ENCODE measurements around the gene ACTN4.

The ACTN4 gene

GRCh38 chr19:38721979-38722773, 74.7 kb downstream of the ACTN4 start:
- TF ChIP-seq CTCF (IDR thresholded peaks at IDR 0.05; ENCODE audit: borderline replicate concordance, control extremely low read depth, extremely low read depth, insufficient read depth, missing control alignments): no peak
- in situ Hi-C loops (cut with MboI; ENCODE audit: low sequenced_read_pairs, unreplicated experiment): no loop called here
- DNase-seq (ENCODE audit: low spot score): no peak

- no peak for DNase-seq (ENCODE audit: low spot score)
- TF ChIP-seq CTCF (IDR thresholded peaks at IDR 0.05; ENCODE audit: borderline replicate concordance, control extremely low read depth, extremely low read depth, insufficient read depth, missing control alignments): no peak
- in situ Hi-C loops (cut with MboI; ENCODE audit: low sequenced_read_pairs, unreplicated experiment): no loop called here
Observed at GRCh38 chr19:38722947-38723605, 75.6 kb downstream of the ACTN4 start.

GRCh38 chr19:38723606-38723965, 76.1 kb downstream of the ACTN4 start:
- no peak for TF ChIP-seq CTCF (IDR thresholded peaks at IDR 0.05; ENCODE audit: borderline replicate concordance, control extremely low read depth, extremely low read depth, insufficient read depth, missing control alignments)
- in situ Hi-C loops (cut with MboI; ENCODE audit: low sequenced_read_pairs, unreplicated experiment): no loop called here
- no peak for DNase-seq (ENCODE audit: low spot score)

GRCh38 chr19:38723990-38724854, 76.8 kb downstream of the ACTN4 start:
- in situ Hi-C loops (cut with MboI; ENCODE audit: low sequenced_read_pairs, unreplicated experiment): no loop called here
- no peak for DNase-seq (ENCODE audit: low spot score)
- no peak for TF ChIP-seq CTCF (IDR thresholded peaks at IDR 0.05; ENCODE audit: borderline replicate concordance, control extremely low read depth, extremely low read depth, insufficient read depth, missing control alignments)

GRCh38 chr19:38725469-38726283, 78.2 kb downstream of the ACTN4 start:
- no peak for TF ChIP-seq CTCF (IDR thresholded peaks at IDR 0.05; ENCODE audit: borderline replicate concordance, control extremely low read depth, extremely low read depth, insufficient read depth, missing control alignments)
- no peak for DNase-seq (ENCODE audit: low spot score)
- in situ Hi-C loops (cut with MboI; ENCODE audit: low sequenced_read_pairs, unreplicated experiment): no loop called here

GRCh38 chr19:38726284-38726673, 78.8 kb downstream of the ACTN4 start:
- TF ChIP-seq CTCF (IDR thresholded peaks at IDR 0.05; ENCODE audit: borderline replicate concordance, control extremely low read depth, extremely low read depth, insufficient read depth, missing control alignments): no peak
- in situ Hi-C loops (cut with MboI; ENCODE audit: low sequenced_read_pairs, unreplicated experiment): no loop called here
- DNase-seq (ENCODE audit: low spot score): no peak

Data from GM13976 (cell line).